ENCODE measurements around the gene ABCC4. TPM values are rescaled to one million over a fixed set of nuclear protein-coding genes. Genes with fewer than 3 reads are reported as not detected.

ABCC4 gene
- total RNA-seq, 1 experiment from 2014 or later, result 17.0 TPM

DNA sequence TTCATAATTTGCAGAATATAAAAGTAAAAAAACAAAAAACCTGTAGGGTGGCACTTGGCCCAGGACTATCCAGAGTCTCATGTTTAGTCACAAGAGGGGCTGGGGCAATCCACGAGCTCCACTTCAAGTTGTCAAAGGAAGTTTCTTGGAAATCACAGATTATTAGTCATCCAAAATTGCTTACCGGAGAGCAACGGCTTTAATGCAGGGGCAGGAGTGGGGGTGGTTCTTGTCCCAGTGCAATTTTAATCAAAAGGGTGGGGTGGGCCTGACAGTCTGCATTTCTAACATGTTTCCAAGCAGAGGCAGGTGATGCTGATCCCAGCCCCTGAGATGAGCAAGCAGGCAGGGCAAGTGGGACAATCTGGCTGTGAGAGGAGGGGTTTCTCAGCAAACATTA, 233.9 kb downstream of the ABCC4 start:
- DNase-seq, result no peak
- H3F3A ChIP-seq (ENCODE audit: insufficient read depth, low read depth), result no peaks in the 10 kb centered on the region
- TF ChIP-seq, protein P1, sequence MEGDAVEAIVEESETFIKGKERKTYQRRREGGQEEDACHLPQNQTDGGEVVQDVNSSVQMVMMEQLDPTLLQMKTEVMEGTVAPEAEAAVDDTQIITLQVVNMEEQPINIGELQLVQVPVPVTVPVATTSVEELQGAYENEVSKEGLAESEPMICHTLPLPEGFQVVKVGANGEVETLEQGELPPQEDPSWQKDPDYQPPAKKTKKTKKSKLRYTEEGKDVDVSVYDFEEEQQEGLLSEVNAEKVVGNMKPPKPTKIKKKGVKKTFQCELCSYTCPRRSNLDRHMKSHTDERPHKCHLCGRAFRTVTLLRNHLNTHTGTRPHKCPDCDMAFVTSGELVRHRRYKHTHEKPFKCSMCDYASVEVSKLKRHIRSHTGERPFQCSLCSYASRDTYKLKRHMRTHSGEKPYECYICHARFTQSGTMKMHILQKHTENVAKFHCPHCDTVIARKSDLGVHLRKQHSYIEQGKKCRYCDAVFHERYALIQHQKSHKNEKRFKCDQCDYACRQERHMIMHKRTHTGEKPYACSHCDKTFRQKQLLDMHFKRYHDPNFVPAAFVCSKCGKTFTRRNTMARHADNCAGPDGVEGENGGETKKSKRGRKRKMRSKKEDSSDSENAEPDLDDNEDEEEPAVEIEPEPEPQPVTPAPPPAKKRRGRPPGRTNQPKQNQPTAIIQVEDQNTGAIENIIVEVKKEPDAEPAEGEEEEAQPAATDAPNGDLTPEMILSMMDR (conservative IDR thresholded peaks at IDR 0.05), result no peak
- TF ChIP-seq EZH2 (IDR thresholded peaks at IDR 0.05; ENCODE audit: low read depth), result no peak
- CTCF ChIA-PET, result no interaction called here
- no peaks in the 10 kb centered on the region for H3K9me2 ChIP-seq (ENCODE audit: insufficient read depth)
- H3K4me3 ChIP-seq, result no peak overlapping the region
- H4K20me1 ChIP-seq (ENCODE audit: insufficient read depth), result no peaks in the 10 kb centered on the region
- intact Hi-C loops (cut with micrococcal nuclease; ENCODE audit: unreplicated experiment), result no loop called here
- no peaks in the 10 kb centered on the region for H3K27me3 ChIP-seq (ENCODE audit: insufficient read depth, low read depth)
- H3K36me3 ChIP-seq (ENCODE audit: low read depth), result no peaks in the 10 kb centered on the region
- no peaks in the 10 kb centered on the region for H3K79me2 ChIP-seq (ENCODE audit: low read depth)
- H3K4me1 ChIP-seq (replicated peaks; ENCODE audit: insufficient read depth), result no peaks in the 10 kb centered on the region
- H3K27ac ChIP-seq, result no peak overlapping the region
- no peaks in the 10 kb centered on the region for H3K9me3 ChIP-seq (ENCODE audit: insufficient read depth, low read depth)
- POLR2A ChIA-PET (ENCODE audit: unreplicated experiment), result interaction anchor here (0.6 kb wide), 1 partner anchor 54 kb away, joined by 3 read pairs; no protein-coding TSS in a partner anchor
- H3K4me2 ChIP-seq, result no peak overlapping the region
- BruUV-seq (replicated peaks), result no TSS peak
- no peak overlapping the region for H2AFZ ChIP-seq

DNA sequence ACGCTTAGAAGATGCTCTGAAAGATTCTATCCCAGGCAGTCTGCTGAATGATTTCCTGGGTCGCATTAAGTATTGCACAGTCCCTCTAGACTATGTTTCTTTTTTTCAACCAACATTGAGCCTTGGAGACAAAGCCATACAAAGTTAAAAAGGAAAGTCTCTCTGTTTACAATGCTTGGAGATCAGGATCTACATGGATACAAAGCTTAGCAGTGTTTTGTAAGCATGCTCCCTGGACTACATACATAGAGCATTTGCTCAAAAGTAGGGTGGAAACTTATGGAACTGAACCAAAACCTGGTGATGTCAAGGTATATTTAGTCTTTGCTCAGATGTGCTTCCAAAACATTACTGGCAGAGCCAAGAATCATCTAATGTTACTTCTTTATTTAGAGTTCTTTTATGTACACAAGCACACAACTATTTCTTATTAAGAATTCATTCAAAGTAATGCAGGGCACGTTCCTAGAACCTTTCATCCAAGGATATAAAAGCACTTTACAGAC, 241.2 kb downstream of the ABCC4 start:
- no peaks in the 10 kb centered on the region for H3K36me3 ChIP-seq (ENCODE audit: low read depth)
- no peak overlapping the region for H3K27ac ChIP-seq
- no peak for DNase-seq
- no peaks in the 10 kb centered on the region for H3K9me3 ChIP-seq (ENCODE audit: insufficient read depth, low read depth)
- BruUV-seq (replicated peaks), result no TSS peak
- no peaks in the 10 kb centered on the region; the same call in 1 of the 2 replicates for H3K9me2 ChIP-seq (ENCODE audit: insufficient read depth)
- H3K79me2 ChIP-seq (ENCODE audit: low read depth), result no peaks in the 10 kb centered on the region
- TF ChIP-seq, protein P1 (conservative IDR thresholded peaks at IDR 0.05), result no peak
- no peak for TF ChIP-seq EZH2 (IDR thresholded peaks at IDR 0.05; ENCODE audit: low read depth)
- H3K27me3 ChIP-seq (ENCODE audit: insufficient read depth, low read depth), result no peaks in the 10 kb centered on the region
- H3K4me1 ChIP-seq (replicated peaks; ENCODE audit: insufficient read depth), result no peaks in the 10 kb centered on the region
- no peak overlapping the region for H3K4me2 ChIP-seq
- H3K4me3 ChIP-seq, result no peak overlapping the region
- ChIA-PET CTCF (no interaction called here), POLR2A (ENCODE audit: unreplicated experiment) (no interaction called here)
- no peaks in the 10 kb centered on the region for H3F3A ChIP-seq (ENCODE audit: insufficient read depth, low read depth)
- H2AFZ ChIP-seq, result no peak overlapping the region
- H4K20me1 ChIP-seq (ENCODE audit: insufficient read depth), result no peaks in the 10 kb centered on the region
- intact Hi-C loops (cut with micrococcal nuclease; ENCODE audit: unreplicated experiment), result no loop called here

DNA sequence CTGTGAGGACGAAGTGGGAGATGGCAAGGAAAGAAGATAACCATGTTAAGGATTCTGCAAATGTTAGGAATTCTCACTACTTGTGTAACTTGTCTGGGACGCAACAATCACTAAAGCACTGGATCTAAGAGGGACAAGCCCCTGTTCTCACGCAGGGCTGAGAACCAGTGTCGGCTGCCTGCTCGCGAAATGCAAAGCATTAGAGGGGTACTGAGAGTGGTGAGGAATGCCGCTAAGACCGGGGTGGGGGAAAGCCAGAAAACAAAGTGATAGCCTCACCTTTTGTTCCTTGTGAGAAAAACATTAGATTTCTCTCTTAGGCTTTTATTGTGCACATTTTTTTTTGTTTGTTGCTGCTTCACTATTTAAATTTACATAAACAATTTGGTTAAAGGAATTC, 241.9 kb downstream of the ABCC4 start:
- H3K9me2 ChIP-seq (ENCODE audit: insufficient read depth), result no peaks in the 10 kb centered on the region; the same call in 1 of the 2 replicates
- ChIA-PET POLR2A (ENCODE audit: unreplicated experiment) (no interaction called here), CTCF (no interaction called here)
- no peaks in the 10 kb centered on the region for H3F3A ChIP-seq (ENCODE audit: insufficient read depth, low read depth)
- no peaks in the 10 kb centered on the region for H4K20me1 ChIP-seq (ENCODE audit: insufficient read depth)
- no TSS peak for BruUV-seq (replicated peaks)
- no peaks in the 10 kb centered on the region for H3K27me3 ChIP-seq (ENCODE audit: insufficient read depth, low read depth)
- no peak overlapping the region for H3K4me2 ChIP-seq
- no peak for DNase-seq
- TF ChIP-seq EZH2 (IDR thresholded peaks at IDR 0.05; ENCODE audit: low read depth), result no peak
- TF ChIP-seq, protein P1 (conservative IDR thresholded peaks at IDR 0.05), result no peak
- H3K27ac ChIP-seq, result no peak overlapping the region
- H2AFZ ChIP-seq, result no peak overlapping the region
- H3K9me3 ChIP-seq (ENCODE audit: insufficient read depth, low read depth), result no peaks in the 10 kb centered on the region
- intact Hi-C loops (cut with micrococcal nuclease; ENCODE audit: unreplicated experiment), result no loop called here
- no peak overlapping the region for H3K4me3 ChIP-seq
- no peaks in the 10 kb centered on the region for H3K36me3 ChIP-seq (ENCODE audit: low read depth)
- H3K79me2 ChIP-seq (ENCODE audit: low read depth), result no peaks in the 10 kb centered on the region
- H3K4me1 ChIP-seq (replicated peaks; ENCODE audit: insufficient read depth), result no peaks in the 10 kb centered on the region

Data from PC-9 (cell line).